Ovary (tissue), 9 donors: ENCODE results near the gene CDC42SE1. TPM values are rescaled to one million over a fixed set of nuclear protein-coding genes. Genes with fewer than 3 reads are reported as not detected.

Experiments used
- DNase-seq, 5 donors: peaks; one replicate each; pipeline ENCODE4 v3.0.0-alpha.2; 2019 to 2020
- H3K27ac ChIP-seq, 2 donors: fragments of 200-600 bp; one replicate each; pipeline versions ENCODE4 v1.5.1 to v1.8.0; 2019 to 2022
- H3K27me3 ChIP-seq: fragments of 200-600 bp; one replicate; pipeline ENCODE4 v1.8.0; 2022
- H3K36me3 ChIP-seq: fragments of 200-600 bp; sonication (generic); one replicate; pipeline ENCODE4 v1.5.1; 2019
- H3K4me1 ChIP-seq: one replicate; pipeline ENCODE4 v1.8.1; 2013; ENCODE audit warnings: mild to moderate bottlenecking, moderate library complexity; ENCODE audit not compliant: insufficient read depth
- H3K4me3 ChIP-seq: fragments of 200-600 bp; sonication (generic); one replicate; pipeline ENCODE4 v1.5.1; 2017
- H3K9me3 ChIP-seq, 2 donors: fragments of 200-600 bp in 1 of 2; sonication (generic) in 1 of 2; one replicate each; pipeline versions ENCODE4 v1.5.1 to v1.8.1; 2013 to 2019; ENCODE audit warnings: mild to moderate bottlenecking in 1 of 2, moderate library complexity in 1 of 2
- CTCF ChIP-seq, 3 donors: fragments of 450-650 bp in 2 of 3; fragments of 200-600 bp in 1 of 3; IDR thresholded peaks; one replicate each; pipeline versions ENCODE4 v1.5.1 to v1.8.0; 2016 to 2022; ENCODE audit warnings: antibody characterized with exemption in 3 of 3, mild to moderate bottlenecking in 1 of 3
- EP300 ChIP-seq: sonication (generic); formaldehyde crosslinking; IDR thresholded peaks from one replicate; pipeline ENCODE4 v1.6.1; 2017; ENCODE audit warnings: antibody characterized with exemption
- POLR2A ChIP-seq: fragments of 450-650 bp; IDR thresholded peaks from one replicate; pipeline ENCODE4 v1.6.1; 2017; ENCODE audit warnings: antibody characterized with exemption, mild to moderate bottlenecking, moderate library complexity
- WGBS, 3 donors: extraction: QIAGEN DNeasy Blood & Tissue Kit in 1 of 3; methylation state at CpG; one replicate each; pipeline versions ENCODE4 v1.1.5 to v1.1.7; 2013 to 2017; 5-methylcytosine and 5-hydroxymethylcytosine counted together
- intact Hi-C, 4 donors: fragments of 100-400 bp; cut with DNase I; formaldehyde crosslinking; loops; one replicate each; pipeline versions ENCODE4 v1.11.0 to v1.15.1; 2022 to 2023
- polyA plus RNA-seq, 2 donors: library from polyadenylated mRNA; stranded (reverse); fragments of 200-250 nt in 1 of 2; fragments of 350-450 nt in 1 of 2; fragmentation: Illumina TruSeq in 1 of 2; extraction: RNeasy Lipid Tissue Mini Kit (QIAGEN cat#74804) in 1 of 2; gene quantifications; one replicate each; pipeline ENCODE4 v1.2.3, GENCODE V29; 2013 to 2014
- small RNA-seq: library from RNA; depleted of rRNA; stranded (forward); fragments of <200 nt; gene quantifications from one replicate; pipeline ENCODE3, GENCODE V24; 2016
- total RNA-seq, 7 donors: library from RNA; depleted of rRNA in 2 of 7; stranded (reverse); fragments of >200 nt in 2 of 7; fragmentation: NEBNext Ultra II Directional in 3 of 7; extraction: Animal tissue kit (Norgen Biotek cat#: 25700) in 3 of 7; gene quantifications; one replicate each; pipeline versions ENCODE4 v1.1.0 to v1.2.4, GENCODE V29; 2016 to 2023
- donor health status: DM: no; HTN: no; CAD: no; lungs with moderate emphysema.
- donor health status: DM: no; HTN: no; CAD: no.
- donor health status: Bipolar disorder and iron deficiency.
- donor health status: DM: yes; HTN: yes; CAD: no.
- donor health status: DM: no; HTN: no; CAD: no.
- donor health status: DM: yes; HTN: yes; CAD: no.

Gene CDC42SE1
- total and polyA plus RNA-seq, 9 donors = 26.0 to 81.9 (median 56.3) TPM

GRCh38 chr1:151003180-151003579 is 56.2 kb downstream of the CDC42SE1 start:
- peaks cover 9% of the 10 kb centered on the region for H3K4me1 ChIP-seq
- no peaks in the 10 kb centered on the region for H3K36me3 ChIP-seq
- H3K27me3 ChIP-seq = no peaks in the 10 kb centered on the region
- H3K9me3 ChIP-seq = no peaks in the 10 kb centered on the region
- no peak for TF ChIP-seq CTCF (IDR thresholded peaks at IDR 0.05)
- TF ChIP-seq POLR2A = no peak
- TF ChIP-seq EP300 = no peak
- H3K4me3 ChIP-seq = no peak overlapping the region
- no peak for DNase-seq
- intact Hi-C loops = no loop called here
- H3K27ac ChIP-seq = no peak overlapping the region

GRCh38 chr1:151002611-151003010 is 56.8 kb downstream of the CDC42SE1 start:
- intact Hi-C loops = no loop called here
- no peak for DNase-seq
- TF ChIP-seq CTCF (IDR thresholded peaks at IDR 0.05) (no peak), EP300 (no peak), POLR2A (no peak)
- H3K27me3 ChIP-seq = no peaks in the 10 kb centered on the region
- WGBS, 3 donors = 28 to 41% (median 34%) methylated on average over 2 of the region's 2 CpGs
- no peaks in the 10 kb centered on the region for H3K9me3 ChIP-seq
- H3K36me3 ChIP-seq = no peaks in the 10 kb centered on the region
- peaks cover 9% of the 10 kb centered on the region for H3K4me1 ChIP-seq
- no peak overlapping the region for H3K4me3 ChIP-seq
- H3K27ac ChIP-seq = no peak overlapping the region

- DNase-seq = no peak
- intact Hi-C loops = no loop called here
- H3K4me1 ChIP-seq = peaks cover 9% of the 10 kb centered on the region
- no peak for TF ChIP-seq CTCF (IDR thresholded peaks at IDR 0.05)
- TF ChIP-seq EP300 = no peak
- TF ChIP-seq POLR2A = no peak
- H3K4me3 ChIP-seq = no peak overlapping the region
- no peaks in the 10 kb centered on the region for H3K27me3 ChIP-seq
- H3K9me3 ChIP-seq = no peaks in the 10 kb centered on the region
- WGBS, 3 donors = 66 to 76% (median 72%) methylated on average over 3 of the region's 3 CpGs
- H3K36me3 ChIP-seq = no peaks in the 10 kb centered on the region
- no peak overlapping the region for H3K27ac ChIP-seq
Observed at GRCh38 chr1:151002051-151002450, 57.4 kb downstream of the CDC42SE1 start.

- no peaks in the 10 kb centered on the region for H3K9me3 ChIP-seq
- no peak for DNase-seq
- 68 to 80% (median 73%) methylated on average over 4 of the region's 4 CpGs for WGBS, 3 donors
- H3K4me1 ChIP-seq = peaks cover 9% of the 10 kb centered on the region
- no peaks in the 10 kb centered on the region for H3K27me3 ChIP-seq
- no peak overlapping the region for H3K4me3 ChIP-seq
- no peak overlapping the region for H3K27ac ChIP-seq
- no peaks in the 10 kb centered on the region for H3K36me3 ChIP-seq
- intact Hi-C loops = no loop called here
- TF ChIP-seq EP300 = no peak
- TF ChIP-seq POLR2A = no peak
- TF ChIP-seq CTCF (IDR thresholded peaks at IDR 0.05) = no peak
Observed at GRCh38 chr1:151001602-151002001, 57.8 kb downstream of the CDC42SE1 start.

Small RNA genes within 50 kb of the gene (small RNA-seq; reads per million reads assigned to genes)
- not detected for gene RNU6-884P

Other genes with a start within 250 kb of the CDC42SE1 start
- 10 to 100 TPM; 52.5 to 79.8 (median 60.5) TPM for gene ARNT, start 183.0 kb downstream of the CDC42SE1 start, total RNA-seq
- gene ARNT, start 183.0 kb downstream of the CDC42SE1 start, polyA plus RNA-seq = 10 to 100 TPM; 27.9 to 84.0 TPM
- gene CTXND2, start 172.5 kb downstream of the CDC42SE1 start, total RNA-seq = not detected
- gene CTXND2, start 172.5 kb downstream of the CDC42SE1 start, polyA plus RNA-seq = not detected
- 10 to 100 TPM; 21.9 to 49.4 (median 40.9) TPM for gene SETDB1, start 133.3 kb downstream of the CDC42SE1 start, total RNA-seq
- gene SETDB1, start 133.3 kb downstream of the CDC42SE1 start, polyA plus RNA-seq = 10 to 100 TPM; 24.0 to 46.2 TPM
- gene CERS2, start 84.8 kb downstream of the CDC42SE1 start, total RNA-seq = 100 to 1,000 TPM in 5 of 7 donors, 10 to 100 TPM in 2; 91.9 to 198 (median 156) TPM
- 100 to 1,000 TPM; 124 to 339 TPM for gene CERS2, start 84.8 kb downstream of the CDC42SE1 start, polyA plus RNA-seq
- gene ANXA9, start 77.3 kb downstream of the CDC42SE1 start, total RNA-seq = 1 to 10 TPM in 3 of 7 donors, under 1 TPM in 4; 0.24 to 6.9 (median 0.79) TPM
- 1 to 10 TPM in 1 of 2 donors, under 1 TPM in 1; 0.44 to 1.2 TPM for gene ANXA9, start 77.3 kb downstream of the CDC42SE1 start, polyA plus RNA-seq
- 10 to 100 TPM; 17.1 to 35.6 (median 26.9) TPM for gene MINDY1, start 52.7 kb downstream of the CDC42SE1 start, total RNA-seq
- gene MINDY1, start 52.7 kb downstream of the CDC42SE1 start, polyA plus RNA-seq = 10 to 100 TPM; 22.1 to 33.0 TPM
- 10 to 100 TPM; 19.1 to 27.2 (median 22.9) TPM for gene PRUNE1, start 51.2 kb downstream of the CDC42SE1 start, total RNA-seq
- gene PRUNE1, start 51.2 kb downstream of the CDC42SE1 start, polyA plus RNA-seq = 10 to 100 TPM; 17.2 to 30.7 TPM
- gene BNIPL, start 23.0 kb downstream of the CDC42SE1 start, total RNA-seq = 10 to 100 TPM in 1 of 7 donors, 1 to 10 TPM in 1, under 1 TPM in 5; 0.17 to 10.6 (median 0.60) TPM
- under 1 TPM; 0.13 to 0.32 TPM for gene BNIPL, start 23.0 kb downstream of the CDC42SE1 start, polyA plus RNA-seq
- 1 to 10 TPM; 3.9 to 9.1 (median 7.3) TPM for gene C1orf56, start 11.9 kb downstream of the CDC42SE1 start, total RNA-seq
- 1 to 10 TPM; 2.6 to 6.6 TPM for gene C1orf56, start 11.9 kb downstream of the CDC42SE1 start, polyA plus RNA-seq
- 1 to 10 TPM; 1.3 to 9.5 (median 2.4) TPM for gene MLLT11, start 775 bp upstream of the CDC42SE1 start, total RNA-seq
- gene MLLT11, start 775 bp upstream of the CDC42SE1 start, polyA plus RNA-seq = 1 to 10 TPM; 1.1 to 3.6 TPM
- 10 to 100 TPM; 12.6 to 28.1 (median 24.2) TPM for gene GABPB2, start 11.1 kb upstream of the CDC42SE1 start, total RNA-seq
- 10 to 100 TPM; 11.4 to 20.6 TPM for gene GABPB2, start 11.1 kb upstream of the CDC42SE1 start, polyA plus RNA-seq
- gene SEMA6C, start 87.0 kb upstream of the CDC42SE1 start, total RNA-seq = 10 to 100 TPM in 5 of 7 donors, 1 to 10 TPM in 2; 8.0 to 18.0 (median 14.7) TPM
- 10 to 100 TPM in 1 of 2 donors, 1 to 10 TPM in 1; 5.0 to 13.4 TPM for gene SEMA6C, start 87.0 kb upstream of the CDC42SE1 start, polyA plus RNA-seq
- 1 to 10 TPM in 5 of 7 donors, under 1 TPM in 2; 0.48 to 3.8 (median 1.2) TPM for gene TNFAIP8L2, start 97.0 kb upstream of the CDC42SE1 start, total RNA-seq
- 1 to 10 TPM; 2.1 to 4.6 TPM for gene TNFAIP8L2, start 97.0 kb upstream of the CDC42SE1 start, polyA plus RNA-seq
- gene LYSMD1, start 106.3 kb upstream of the CDC42SE1 start, total RNA-seq = 10 to 100 TPM; 12.6 to 20.3 (median 14.3) TPM
- 10 to 100 TPM; 14.3 to 15.5 TPM for gene LYSMD1, start 106.3 kb upstream of the CDC42SE1 start, polyA plus RNA-seq
- 10 to 100 TPM; 18.6 to 32.7 (median 22.7) TPM for gene SCNM1, start 106.5 kb upstream of the CDC42SE1 start, total RNA-seq
- 10 to 100 TPM; 33.0 to 38.9 TPM for gene SCNM1, start 106.5 kb upstream of the CDC42SE1 start, polyA plus RNA-seq
- 1 to 10 TPM in 2 of 7 donors, under 1 TPM in 3, not detected in 2; 0.42 to 1.4 (median 0.88) TPM for gene TMOD4, start 116.4 kb upstream of the CDC42SE1 start, total RNA-seq
- gene TMOD4, start 116.4 kb upstream of the CDC42SE1 start, polyA plus RNA-seq = under 1 TPM in 1 of 2 donors, not detected in 1; 0.15 TPM
- 10 to 100 TPM; 24.5 to 53.1 (median 48.9) TPM for gene VPS72, start 130.6 kb upstream of the CDC42SE1 start, total RNA-seq
- 10 to 100 TPM; 42.2 to 78.4 TPM for gene VPS72, start 130.6 kb upstream of the CDC42SE1 start, polyA plus RNA-seq
- gene PIP5K1A, start 138.9 kb upstream of the CDC42SE1 start, total RNA-seq = 10 to 100 TPM; 33.0 to 62.8 (median 47.5) TPM
- 10 to 100 TPM; 19.8 to 50.4 TPM for gene PIP5K1A, start 138.9 kb upstream of the CDC42SE1 start, polyA plus RNA-seq
- gene PSMD4, start 195.1 kb upstream of the CDC42SE1 start, total RNA-seq = 100 to 1,000 TPM in 4 of 7 donors, 10 to 100 TPM in 3; 78.1 to 117 (median 108) TPM
- 100 to 1,000 TPM; 116 to 167 TPM for gene PSMD4, start 195.1 kb upstream of the CDC42SE1 start, polyA plus RNA-seq
- gene ZNF687, start 222.7 kb upstream of the CDC42SE1 start, total RNA-seq = 10 to 100 TPM; 20.6 to 37.2 (median 27.6) TPM
- gene ZNF687, start 222.7 kb upstream of the CDC42SE1 start, polyA plus RNA-seq = 10 to 100 TPM in 1 of 2 donors, 1 to 10 TPM in 1; 6.4 to 16.3 TPM